ENCODE measurements around the gene APIP. TPM values are rescaled to one million over a fixed set of nuclear protein-coding genes. Genes with fewer than 3 reads are reported as not detected.

Gene APIP
- total RNA-seq, 1 experiment from 2014 or later = 24.3 TPM

GRCh38 chr11:34855754-34856095, 60.5 kb downstream of the APIP start:
- TF ChIP-seq ZNF317 (CRISPR knock-in tag; IDR thresholded peaks at IDR 0.05; ENCODE audit: borderline replicate concordance, low read depth) (peak; percentile 71), RELA (CRISPR knock-in tag; IDR thresholded peaks at IDR 0.05; ENCODE audit: borderline replicate concordance) (no peak)

GRCh38 chr11:34855021-34855753, 61.0 kb downstream of the APIP start:
- peaks cover 7% of the 10 kb centered on the region; the same call in 1 of the 2 replicates for H3K9me3 Mint-ChIP-seq
- no peak overlapping the region for H3K27ac Mint-ChIP-seq
- DNase-seq (ENCODE audit: low spot score) (no peak), ATAC-seq (no peak)
- H3K36me3 Mint-ChIP-seq = peaks cover 13% of the 10 kb centered on the region; the same call in 1 of the 2 replicates
- H3K4me1 Mint-ChIP-seq = peaks cover 16% of the 10 kb centered on the region
- no peak overlapping the region for H3K4me3 Mint-ChIP-seq
- POLR2A ChIA-PET = no interaction called here
- H3K27me3 Mint-ChIP-seq (ENCODE audit: low read depth) = no peaks in the 10 kb centered on the region
- TF ChIP-seq CREB1 (CRISPR knock-in tag; IDR thresholded peaks at IDR 0.05) (no peak), ATF6 (CRISPR knock-in tag; IDR thresholded peaks at IDR 0.05) (no peak), USF2 (CRISPR knock-in tag; IDR thresholded peaks at IDR 0.05) (no peak), E2F1 (CRISPR knock-in tag; IDR thresholded peaks at IDR 0.05) (no peak), AR (CRISPR knock-in tag; IDR thresholded peaks at IDR 0.05) (no peak), ZNF281 (CRISPR knock-in tag; IDR thresholded peaks at IDR 0.05) (no peak), ZNF121 (CRISPR knock-in tag; IDR thresholded peaks at IDR 0.05) (no peak), NR2C2 (CRISPR knock-in tag; IDR thresholded peaks at IDR 0.05) (no peak), PRRX2 (CRISPR knock-in tag; IDR thresholded peaks at IDR 0.05) (no peak), FOXJ3 (CRISPR knock-in tag; IDR thresholded peaks at IDR 0.05; ENCODE audit: borderline replicate concordance) (no peak), SP1 (CRISPR knock-in tag; conservative IDR thresholded peaks at IDR 0.05) (no peak), IRF2 (CRISPR knock-in tag; IDR thresholded peaks at IDR 0.05; ENCODE audit: borderline replicate concordance, low read depth) (no peak), TEAD4 (CRISPR knock-in tag; IDR thresholded peaks at IDR 0.05) (no peak), ERG (CRISPR knock-in tag; IDR thresholded peaks at IDR 0.05) (no peak), ATF2 (CRISPR knock-in tag; IDR thresholded peaks at IDR 0.05; ENCODE audit: borderline replicate concordance, low read depth) (no peak), E2F4 (CRISPR knock-in tag; IDR thresholded peaks at IDR 0.05; ENCODE audit: borderline replicate concordance, low read depth) (no peak)
- CTCF ChIA-PET = interaction anchor here (1.8 kb wide), 1 partner anchor 14 kb away, joined by 5 read pairs; no protein-coding TSS in a partner anchor

More at GRCh38 chr11:34855754-34856095, 60.5 kb downstream of the APIP start:
- H3K27ac Mint-ChIP-seq = no peak overlapping the region
- H3K36me3 Mint-ChIP-seq = peaks cover 15% of the 10 kb centered on the region; the same call in 1 of the 2 replicates
- peaks cover 7% of the 10 kb centered on the region; the same call in 1 of the 2 replicates for H3K9me3 Mint-ChIP-seq
- peaks cover 16% of the 10 kb centered on the region for H3K4me1 Mint-ChIP-seq
- ATAC-seq (peak; percentile 55), DNase-seq (ENCODE audit: low spot score) (no peak)
- H3K27me3 Mint-ChIP-seq (ENCODE audit: low read depth) = no peaks in the 10 kb centered on the region
- ChIA-PET POLR2A (no interaction called here), CTCF (interaction anchor here (1.8 kb wide), 1 partner anchor 14 kb away, joined by 5 read pairs; no protein-coding TSS in a partner anchor)
- H3K4me3 Mint-ChIP-seq = no peak overlapping the region
